NCI-H2196 treated with DMSO at 0.1 percent for 48 hours (cell line): ENCODE results near the gene FLYWCH2.
"Not testable (repeated sequence)": the region's sequence is repeated elsewhere in the genome, so short reads cannot be mapped to it uniquely, and the experiment has no call there.

Experiments
- DNase-seq: peaks from one replicate; lab custom pipeline; 2025; ENCODE audit not compliant: unreplicated experiment; lab: John Stamatoyannopoulos, UW

FLYWCH2 gene

GRCh38 chr16:2937170-2937569, 54.2 kb downstream of the FLYWCH2 start:
- DNase-seq, result no peak

GRCh38 chr16:2938206-2938605, 55.2 kb downstream of the FLYWCH2 start:
- DNase-seq, result no peak

GRCh38 chr16:2939968-2940367, 57.0 kb downstream of the FLYWCH2 start:
- DNase-seq, result no peak

GRCh38 chr16:2942045-2942444, 59.0 kb downstream of the FLYWCH2 start:
- no peak for DNase-seq

- not testable (repeated sequence) for DNase-seq
Measured at GRCh38 chr16:2943716-2944115, 60.7 kb downstream of the FLYWCH2 start.

GRCh38 chr16:2946649-2947048, 63.6 kb downstream of the FLYWCH2 start:
- no peak for DNase-seq
